Trophoblast cell (in vitro differentiated cells and primary cell): ENCODE data around the gene ARHGAP42.

Source experiments
- DNase-seq, 2 donors: peaks; one replicate each; pipeline ENCODE4 v3.0.0-alpha.2; 2016
- H2AFZ ChIP-seq: 2 replicates; pipeline ENCODE4 v1.6.1; 2013; ENCODE audit warnings: low read length, moderate library complexity, mild to moderate bottlenecking; ENCODE audit not compliant: insufficient read depth, poor library complexity
- H2AK5ac ChIP-seq: 2 replicates; pipeline ENCODE4 v1.6.1; 2013; ENCODE audit warnings: mild to moderate bottlenecking, low read length
- H2BK120ac ChIP-seq: 2 replicates; pipeline ENCODE4 v1.6.1; 2013; ENCODE audit warnings: low read length, mild to moderate bottlenecking, moderate library complexity; ENCODE audit not compliant: insufficient read depth, poor library complexity
- H2BK12ac ChIP-seq: 2 replicates; pipeline ENCODE4 v1.6.1; 2013; ENCODE audit warnings: mild to moderate bottlenecking, low read length, moderate library complexity
- H2BK5ac ChIP-seq: 2 replicates; pipeline ENCODE4 v1.6.1; 2013; ENCODE audit warnings: low read length, low read depth, moderate library complexity, mild to moderate bottlenecking; ENCODE audit not compliant: poor library complexity
- H3K14ac ChIP-seq: 2 replicates; pipeline ENCODE4 v1.6.1; 2013; ENCODE audit warnings: mild to moderate bottlenecking, low read length
- H3K18ac ChIP-seq: 2 replicates; pipeline ENCODE4 v1.6.1; 2013; ENCODE audit warnings: mild to moderate bottlenecking, low read length
- H3K23ac ChIP-seq: 2 replicates; pipeline ENCODE4 v1.6.1; 2013; ENCODE audit warnings: low read length
- H3K27ac ChIP-seq: 2 replicates; pipeline ENCODE4 v1.5.1; 2013; ENCODE audit warnings: low read depth, mild to moderate bottlenecking, inconsistent platforms, low read length, moderate library complexity
- H3K27me3 ChIP-seq: 2 replicates; pipeline ENCODE4 v1.6.1; 2013; ENCODE audit warnings: inconsistent platforms, mild to moderate bottlenecking, low read length, moderate library complexity; ENCODE audit not compliant: insufficient read depth
- H3K36me3 ChIP-seq, 2 experiments: 1 replicate in 1 of 2; 2 replicates in 1 of 2; pipeline ENCODE4 v1.6.1; 2013; ENCODE audit warnings: low read length in 2 of 2, mild to moderate bottlenecking in 2 of 2, moderate library complexity in 1 of 2; ENCODE audit not compliant: insufficient read depth in 2 of 2, control insufficient read depth in 1 of 2
- H3K4ac ChIP-seq: 2 replicates; pipeline ENCODE4 v1.6.1; 2013; ENCODE audit warnings: low read depth, mild to moderate bottlenecking, low read length, moderate library complexity
- H3K4me1 ChIP-seq, 2 experiments: 1 replicate in 1 of 2; 2 replicates in 1 of 2; pipeline ENCODE4 v1.6.1; 2013; ENCODE audit warnings: low read length in 2 of 2, mild to moderate bottlenecking in 2 of 2, moderate library complexity in 1 of 2; ENCODE audit not compliant: insufficient read depth in 2 of 2, control insufficient read depth in 1 of 2
- H3K4me2 ChIP-seq: 2 replicates; pipeline ENCODE4 v1.6.1; 2013; ENCODE audit warnings: inconsistent platforms, mild to moderate bottlenecking, low read length, moderate library complexity
- H3K4me3 ChIP-seq: 2 replicates; pipeline ENCODE4 v1.5.1; 2013; ENCODE audit warnings: mild to moderate bottlenecking, low read depth, low read length, inconsistent platforms
- H3K79me1 ChIP-seq: one replicate; pipeline ENCODE4 v1.6.1; 2013; ENCODE audit warnings: low read length
- H3K79me2 ChIP-seq: 2 replicates; pipeline ENCODE4 v1.6.1; 2013; ENCODE audit warnings: low read length, mild to moderate bottlenecking; ENCODE audit not compliant: control insufficient read depth, insufficient read depth, poor library complexity
- H3K9ac ChIP-seq: 2 replicates; pipeline ENCODE4 v1.6.1; 2013; ENCODE audit warnings: mild to moderate bottlenecking, low read length
- H3K9me3 ChIP-seq: 2 replicates; pipeline ENCODE4 v1.6.1; 2013; ENCODE audit warnings: low read depth, mild to moderate bottlenecking, control low read depth, inconsistent platforms, low read length; ENCODE audit not compliant: insufficient read depth
- H4K12ac ChIP-seq: 2 replicates; pipeline ENCODE4 v1.6.1; 2013; ENCODE audit warnings: low read depth, mild to moderate bottlenecking, low read length, moderate library complexity
- H4K8ac ChIP-seq: 2 replicates; pipeline ENCODE4 v1.6.1; 2013; ENCODE audit warnings: low read depth, mild to moderate bottlenecking, low read length, moderate library complexity
- H4K91ac ChIP-seq: one replicate; pipeline ENCODE4 v1.6.1; 2013; ENCODE audit warnings: low read depth, mild to moderate bottlenecking, low read length, moderate library complexity
- WGBS: extraction: QIAGEN DNeasy Blood & Tissue Kit; methylation state at CpG from one replicate; pipeline ENCODE4 v1.1.7; 2013; ENCODE audit warnings: missing lambda C conversion rate; ENCODE audit not compliant: insufficient read length, insufficient coverage; ENCODE audit errors: extremely low coverage; 5-methylcytosine and 5-hydroxymethylcytosine counted together

The ARHGAP42 gene

GRCh38 chr11:100857236-100858005, 170.3 kb downstream of the ARHGAP42 start:
- peak in 1 of 2 donors; percentile 53 for DNase-seq
- Histone ChIP-seq H2AFZ (no peak overlapping the region), H4K12ac (no peak overlapping the region), H3K27me3 (no peaks in the 10 kb centered on the region), H4K91ac (no peak overlapping the region), H3K36me3 (no peaks in the 10 kb centered on the region), H3K4ac (no peak overlapping the region), H3K18ac (no peak overlapping the region), H3K4me3 (no peak overlapping the region), H3K79me2 (no peaks in the 10 kb centered on the region), H3K9ac (no peak overlapping the region), H4K8ac (no peak overlapping the region), H3K14ac (no peak overlapping the region), H2BK12ac (no peak overlapping the region), H3K27ac (no peak overlapping the region), H2AK5ac (no peak overlapping the region), H3K4me2 (no peak overlapping the region), H3K9me3 (no peaks in the 10 kb centered on the region), H2BK120ac (no peak overlapping the region), H3K79me1 (no peaks in the 10 kb centered on the region), H3K4me1 (peaks cover 0 to 3% of the 10 kb centered on the region in 2 experiments), H2BK5ac (no peak overlapping the region), H3K23ac (no peak overlapping the region)
- WGBS = no CpG with 5 or more reads among the region's 4 CpGs

- no CpG with 5 or more reads among the region's 7 CpGs for WGBS
Measured at GRCh38 chr11:100860318-100861155, 173.4 kb downstream of the ARHGAP42 start.

GRCh38 chr11:100861212-100861611, 174.1 kb downstream of the ARHGAP42 start:
- Histone ChIP-seq H3K14ac (no peak overlapping the region), H3K9ac (no peak overlapping the region), H2AK5ac (no peak overlapping the region), H3K4ac (no peak overlapping the region), H3K79me1 (no peaks in the 10 kb centered on the region), H3K4me3 (no peak overlapping the region), H2BK12ac (no peak overlapping the region), H3K9me3 (no peaks in the 10 kb centered on the region), H3K23ac (no peak overlapping the region), H4K8ac (no peak overlapping the region), H3K27me3 (no peaks in the 10 kb centered on the region), H3K4me2 (no peak overlapping the region), H4K12ac (no peak overlapping the region), H2AFZ (no peak overlapping the region), H3K18ac (no peak overlapping the region), H3K36me3 (no peaks in the 10 kb centered on the region), H3K4me1 (peaks cover 0 to 3% of the 10 kb centered on the region in 2 experiments), H4K91ac (no peak overlapping the region), H3K27ac (no peak overlapping the region), H2BK5ac (no peak overlapping the region), H3K79me2 (no peaks in the 10 kb centered on the region), H2BK120ac (no peak overlapping the region)
- WGBS = no CpG with 5 or more reads among the region's 3 CpGs
- DNase-seq = peak; percentile 78 to 90

More at GRCh38 chr11:100860318-100861155, 173.4 kb downstream of the ARHGAP42 start:
- Histone ChIP-seq H3K79me2 (no peaks in the 10 kb centered on the region), H3K9ac (no peak overlapping the region), H3K79me1 (no peaks in the 10 kb centered on the region), H2BK5ac (no peak overlapping the region), H3K36me3 (no peaks in the 10 kb centered on the region), H3K4me3 (no peak overlapping the region), H3K18ac (no peak overlapping the region), H2BK120ac (no peak overlapping the region), H4K12ac (no peak overlapping the region), H3K14ac (no peak overlapping the region), H3K27me3 (no peaks in the 10 kb centered on the region), H4K8ac (no peak overlapping the region), H2AFZ (no peak overlapping the region), H3K4ac (no peak overlapping the region), H4K91ac (no peak overlapping the region), H3K9me3 (no peaks in the 10 kb centered on the region), H3K4me1 (peaks cover 0 to 3% of the 10 kb centered on the region in 2 experiments), H3K4me2 (no peak overlapping the region), H2BK12ac (no peak overlapping the region), H3K23ac (no peak overlapping the region), H2AK5ac (no peak overlapping the region), H3K27ac (no peak overlapping the region)
- DNase-seq = peak in 1 of 2 donors; percentile 20

GRCh38 chr11:100863080-100863581, 176.0 kb downstream of the ARHGAP42 start:
- H2BK5ac ChIP-seq = no peak overlapping the region
- no peak overlapping the region for H3K4me3 ChIP-seq
- H2BK120ac ChIP-seq = no peak overlapping the region
- no peaks in the 10 kb centered on the region for H3K4me1 ChIP-seq
- H3K4ac ChIP-seq = no peak overlapping the region
- H3K36me3 ChIP-seq = no peaks in the 10 kb centered on the region
- H3K4me2 ChIP-seq = no peak overlapping the region
- H3K27me3 ChIP-seq = no peaks in the 10 kb centered on the region
- H3K79me1 ChIP-seq = no peaks in the 10 kb centered on the region
- no peaks in the 10 kb centered on the region for H3K79me2 ChIP-seq
- H2BK12ac ChIP-seq = no peak overlapping the region
- no peak overlapping the region for H3K14ac ChIP-seq
- no peak for DNase-seq
- no peak overlapping the region for H2AK5ac ChIP-seq
- no CpG with 5 or more reads among the region's 2 CpGs for WGBS
- peak overlapping the region; percentile 12 for H3K27ac ChIP-seq
- H3K18ac ChIP-seq = no peak overlapping the region
- H2AFZ ChIP-seq = no peak overlapping the region
- H4K8ac ChIP-seq = no peak overlapping the region
- no peaks in the 10 kb centered on the region for H3K9me3 ChIP-seq
- H3K9ac ChIP-seq = no peak overlapping the region
- no peak overlapping the region for H4K12ac ChIP-seq
- no peak overlapping the region for H3K23ac ChIP-seq
- H4K91ac ChIP-seq = no peak overlapping the region
